Esophagus muscularis mucosa (tissue), 4 donors: ENCODE results near the gene TXNRD2. TPM values are rescaled to one million over a fixed set of nuclear protein-coding genes. Genes with fewer than 3 reads are reported as not detected.

Experiments
- DNase-seq: peaks from one replicate; pipeline ENCODE4 v3.0.0-alpha.2; 2017; ENCODE audit errors: extremely low spot score
- H3K27ac ChIP-seq, 4 donors: fragments of 200-600 bp; sonication (generic); replicated peaks in 1 of 4; 1 replicate in 3 of 4; 2 replicates in 1 of 4; pipeline ENCODE4 v1.5.1; 2016 to 2019; ENCODE audit warnings: mild to moderate bottlenecking in 1 of 4
- H3K27me3 ChIP-seq, 4 donors: fragments of 200-600 bp; sonication (generic); one replicate each; pipeline versions ENCODE4 v1.5.1 to v1.6.0; 2016 to 2019
- H3K36me3 ChIP-seq, 4 donors: fragments of 200-600 bp; sonication (generic); one replicate each; pipeline ENCODE4 v1.5.1; 2016 to 2019
- H3K4me1 ChIP-seq, 4 donors: fragments of 200-600 bp; sonication (generic); one replicate each; pipeline ENCODE4 v1.5.1; 2016 to 2019
- H3K4me3 ChIP-seq, 4 donors: fragments of 200-600 bp; sonication (generic); 1 replicate in 2 of 4; 2 replicates in 2 of 4; pipeline ENCODE4 v1.5.1; 2016 to 2019; ENCODE audit warnings: mild to moderate bottlenecking in 4 of 4, moderate library complexity in 1 of 4
- H3K9me3 ChIP-seq, 4 donors: fragments of 200-600 bp; sonication (generic); 1 replicate in 3 of 4; 2 replicates in 1 of 4; pipeline ENCODE4 v1.5.1; 2016 to 2019
- CTCF ChIP-seq, 3 experiments: fragments of 200-600 bp in 2 of 3; fragments of 450-650 bp in 1 of 3; sonication (generic) in 2 of 3; IDR thresholded peaks; one replicate each; pipeline ENCODE4 v1.5.1; 2017 to 2019; ENCODE audit warnings: antibody characterized with exemption in 3 of 3, mild to moderate bottlenecking in 2 of 3, moderate library complexity in 1 of 3
- EP300 ChIP-seq: sonication (generic); formaldehyde crosslinking; IDR thresholded peaks from one replicate; pipeline ENCODE4 v1.6.1; 2017; ENCODE audit warnings: antibody characterized with exemption
- POLR2A ChIP-seq: fragments of 450-650 bp; IDR thresholded peaks from one replicate; pipeline ENCODE4 v1.6.1; 2017; ENCODE audit warnings: antibody characterized with exemption, moderate library complexity, mild to moderate bottlenecking, low read depth
- POLR2AphosphoS5 ChIP-seq, 2 donors: sonication (generic); formaldehyde crosslinking; IDR thresholded peaks; one replicate each; pipeline ENCODE4 v1.6.1; 2017; ENCODE audit warnings: antibody characterized with exemption in 2 of 2
- WGBS: methylation state at CpG from one replicate; pipeline ENCODE4 v1.1.5; 2018; 5-methylcytosine and 5-hydroxymethylcytosine counted together
- intact Hi-C: fragments of 100-400 bp; cut with DNase I; formaldehyde crosslinking; loops from one replicate; pipeline ENCODE4 v1.15.1; 2023
- total RNA-seq, 4 donors: library from RNA; depleted of rRNA; stranded (reverse); fragments of >200 nt; gene quantifications; one replicate each; pipeline versions ENCODE4 v1.1.0 to v1.2.1, GENCODE V29; 2016

Gene TXNRD2
- total RNA-seq, 4 donors from 2014 or later: 12.9 to 27.2 (median 23.9) TPM

GRCh38 chr22:19853058-19853878, 88.3 kb downstream of the TXNRD2 start:
- Histone ChIP-seq H3K36me3 (peaks cover 8 to 32% (median 29%) of the 10 kb centered on the region in 4 donors), H3K27me3 (no peaks in the 10 kb centered on the region), H3K9me3 (no peaks in the 10 kb centered on the region), H3K4me3 (peak overlapping the region; percentile 73 to 91 (median 78)), H3K27ac (peak overlapping the region; percentile 92 to 98 (median 94)), H3K4me1 (peaks cover 28 to 49% (median 35%) of the 10 kb centered on the region in 4 donors)
- 36% methylated on average over 9 of the region's 11 CpGs for WGBS
- intact Hi-C loops: no loop called here
- DNase-seq: no peak
- TF ChIP-seq CTCF (IDR thresholded peaks at IDR 0.05) (no peak), EP300 (no peak), POLR2AphosphoS5 (IDR thresholded peaks at IDR 0.05) (no peak), POLR2A (no peak)

- Histone ChIP-seq H3K27me3 (no peaks in the 10 kb centered on the region), H3K36me3 (peaks cover 8 to 32% (median 30%) of the 10 kb centered on the region in 4 donors), H3K9me3 (peaks cover 0 to under 1% (median 0%) of the 10 kb centered on the region in 4 donors), H3K4me1 (peaks cover 28 to 51% (median 35%) of the 10 kb centered on the region in 4 donors), H3K4me3 (no peak overlapping the region), H3K27ac (peak overlapping the region in 2 of 4 donors; percentile 92 to 93)
- WGBS: 90% methylated on average over 6 of the region's 12 CpGs
- TF ChIP-seq EP300 (no peak), POLR2AphosphoS5 (IDR thresholded peaks at IDR 0.05) (no peak), CTCF (IDR thresholded peaks at IDR 0.05) (no peak), POLR2A (no peak)
- DNase-seq: peak; percentile 77
- intact Hi-C loops: no loop called here
Observed at GRCh38 chr22:19852177-19852781, 89.3 kb downstream of the TXNRD2 start.

- Histone ChIP-seq H3K9me3 (peaks cover 0 to 3% (median 0%) of the 10 kb centered on the region in 4 donors), H3K27ac (no peak overlapping the region), H3K27me3 (no peaks in the 10 kb centered on the region), H3K36me3 (peaks cover 8 to 35% (median 33%) of the 10 kb centered on the region in 4 donors), H3K4me3 (no peak overlapping the region), H3K4me1 (peaks cover 28 to 50% (median 35%) of the 10 kb centered on the region in 4 donors)
- intact Hi-C loops: no loop called here
- WGBS: 86% methylated on average over 10 of the region's 21 CpGs
- DNase-seq: peak; percentile 91
- TF ChIP-seq POLR2AphosphoS5 (IDR thresholded peaks at IDR 0.05) (no peak), EP300 (no peak), POLR2A (no peak), CTCF (IDR thresholded peaks at IDR 0.05) (no peak)
Observed at GRCh38 chr22:19851291-19852176, 90.1 kb downstream of the TXNRD2 start.

- no peak for TF ChIP-seq CTCF (IDR thresholded peaks at IDR 0.05)
- TF ChIP-seq EP300: no peak
- TF ChIP-seq POLR2A: no peak
- no peak for TF ChIP-seq POLR2AphosphoS5 (IDR thresholded peaks at IDR 0.05)
- DNase-seq: no peak
- H3K9me3 ChIP-seq: peaks cover 0 to 3% (median 0%) of the 10 kb centered on the region in 4 donors
- no peak overlapping the region for H3K4me3 ChIP-seq
- 90% methylated on average over 9 of the region's 9 CpGs for WGBS
- H3K27ac ChIP-seq: no peak overlapping the region
- no peaks in the 10 kb centered on the region for H3K27me3 ChIP-seq
- H3K4me1 ChIP-seq: peaks cover 20 to 42% (median 28%) of the 10 kb centered on the region in 4 donors
- intact Hi-C loops: no loop called here
- peaks cover 8 to 35% (median 33%) of the 10 kb centered on the region in 4 donors for H3K36me3 ChIP-seq
Observed at GRCh38 chr22:19850763-19851109, 90.9 kb downstream of the TXNRD2 start.
